Astrocyte of the spinal cord (primary cell): ENCODE measurements around the gene ADAMTS14.

ENCODE experiments used
- DNase-seq: peaks from one replicate; pipeline ENCODE4 v3.0.0; 2011; ENCODE audit warnings: low read depth, low spot score
- H3K4me3 ChIP-seq: 2 replicates; pipeline ENCODE4 v1.5.1; 2011; ENCODE audit warnings: low read depth, mild to moderate bottlenecking, low read length, moderate library complexity
- CTCF ChIP-seq: IDR thresholded peaks from 2 replicates; pipeline ENCODE4 v1.5.1; 2012; ENCODE audit warnings: low read depth, mild to moderate bottlenecking, low read length, inconsistent platforms
- in situ Hi-C: cut with HindIII; loops from 2 replicates; pipeline ENCODE4 v1.10.0; 2017; ENCODE audit warnings: low sequenced_read_pairs

ADAMTS14 gene

GRCh38 chr10:70778267-70778924 is 106.1 kb downstream of the ADAMTS14 start:
- in situ Hi-C loops, result no loop called here
- no peak for TF ChIP-seq CTCF
- DNase-seq, result no peak
- no peak overlapping the region for H3K4me3 ChIP-seq

- no peak overlapping the region for H3K4me3 ChIP-seq
- no peak for TF ChIP-seq CTCF
Measured at GRCh38 chr10:70779088-70779487, 106.8 kb downstream of the ADAMTS14 start.

GRCh38 chr10:70779511-70780369 is 107.4 kb downstream of the ADAMTS14 start:
- in situ Hi-C loops, result no loop called here
- no peak for TF ChIP-seq CTCF
- no peak overlapping the region for H3K4me3 ChIP-seq
- DNase-seq, result no peak

More at GRCh38 chr10:70779088-70779487, 106.8 kb downstream of the ADAMTS14 start:
- in situ Hi-C loops, result no loop called here
- no peak for DNase-seq

- no peak for TF ChIP-seq CTCF
- DNase-seq, result no peak
- in situ Hi-C loops, result no loop called here
- no peak overlapping the region for H3K4me3 ChIP-seq
Measured at GRCh38 chr10:70780370-70780760, 108.1 kb downstream of the ADAMTS14 start.

GRCh38 chr10:70780772-70781171 is 108.5 kb downstream of the ADAMTS14 start:
- no peak for DNase-seq
- TF ChIP-seq CTCF, result no peak
- in situ Hi-C loops, result no loop called here

GRCh38 chr10:70781461-70782051 is 109.2 kb downstream of the ADAMTS14 start:
- no peak for TF ChIP-seq CTCF
- DNase-seq, result no peak
- H3K4me3 ChIP-seq, result no peak overlapping the region
- in situ Hi-C loops, result no loop called here

More at GRCh38 chr10:70780772-70781171, 108.5 kb downstream of the ADAMTS14 start:
- no peak overlapping the region for H3K4me3 ChIP-seq
